Measurements from ENCODE around the gene NOXO1.

Gene NOXO1

DNA sequence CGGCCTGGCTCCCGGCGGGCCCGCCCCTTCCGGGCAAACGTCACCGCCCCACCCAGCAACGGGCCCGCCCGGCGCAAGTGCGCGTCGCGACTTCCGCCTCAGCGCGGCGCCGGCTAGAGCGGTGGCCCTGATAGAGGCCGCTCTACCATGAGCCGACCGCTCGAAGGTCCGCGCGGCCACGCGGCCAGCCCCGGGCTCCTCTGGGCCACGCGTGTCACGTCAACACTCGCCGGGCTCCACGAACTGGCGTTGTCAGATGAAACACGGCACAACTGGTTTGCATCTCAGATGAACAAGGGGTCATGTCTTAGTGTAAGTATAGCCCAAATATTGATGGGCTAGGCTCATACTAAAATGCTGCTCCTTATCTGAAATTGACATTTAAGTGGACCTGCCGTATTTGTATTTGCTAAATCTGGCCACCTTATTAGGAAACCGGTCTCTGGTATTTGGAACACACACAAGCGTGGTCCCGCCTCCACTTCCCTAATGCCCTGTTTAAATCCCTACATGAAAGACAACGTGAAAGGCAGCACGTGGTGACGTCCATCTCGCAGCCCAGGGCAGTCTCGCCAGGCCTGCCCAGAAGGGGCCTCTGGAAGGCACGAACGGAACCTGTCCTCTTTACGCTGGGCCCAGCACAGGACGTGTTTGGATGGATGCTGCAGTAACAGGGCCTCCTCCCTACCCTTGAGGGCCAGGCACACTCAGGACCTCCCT, 28.7 kb upstream of the NOXO1 start, which contains the start of gene ZNF598:
TSS of gene ZNF598 (minus strand) at position 31 of the 720 bp plus-strand sequence.
- peak; percentile 66 for DNase-seq

DNA sequence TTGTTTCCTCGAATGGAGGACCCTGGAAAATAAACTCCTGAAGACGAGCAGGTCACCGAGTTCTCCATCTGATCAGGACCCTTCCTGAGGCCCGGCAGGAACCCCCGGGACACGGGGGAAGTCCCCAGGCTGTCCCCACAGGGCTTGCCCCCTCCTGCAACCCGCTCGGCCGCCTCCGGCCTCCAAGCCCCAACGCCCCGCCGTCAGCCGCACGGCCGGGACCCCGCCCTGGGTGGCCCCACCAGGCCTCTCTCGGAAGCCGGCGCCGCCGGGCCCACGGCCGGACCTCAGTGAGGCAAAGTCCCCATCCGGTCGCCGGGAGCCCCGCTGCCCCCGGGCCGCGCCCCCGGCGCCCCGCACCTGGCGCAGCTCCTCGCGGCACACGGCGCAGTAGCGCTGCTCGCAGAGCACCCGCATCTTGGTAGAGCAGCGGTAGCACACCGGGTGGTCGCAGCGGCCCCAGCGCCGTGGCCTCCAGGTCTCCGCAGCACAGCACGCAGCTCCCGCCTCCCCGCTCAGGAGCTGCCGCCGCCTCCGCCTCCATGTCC, 28.0 kb upstream of the NOXO1 start:
- DNase-seq, result no peak

DNA sequence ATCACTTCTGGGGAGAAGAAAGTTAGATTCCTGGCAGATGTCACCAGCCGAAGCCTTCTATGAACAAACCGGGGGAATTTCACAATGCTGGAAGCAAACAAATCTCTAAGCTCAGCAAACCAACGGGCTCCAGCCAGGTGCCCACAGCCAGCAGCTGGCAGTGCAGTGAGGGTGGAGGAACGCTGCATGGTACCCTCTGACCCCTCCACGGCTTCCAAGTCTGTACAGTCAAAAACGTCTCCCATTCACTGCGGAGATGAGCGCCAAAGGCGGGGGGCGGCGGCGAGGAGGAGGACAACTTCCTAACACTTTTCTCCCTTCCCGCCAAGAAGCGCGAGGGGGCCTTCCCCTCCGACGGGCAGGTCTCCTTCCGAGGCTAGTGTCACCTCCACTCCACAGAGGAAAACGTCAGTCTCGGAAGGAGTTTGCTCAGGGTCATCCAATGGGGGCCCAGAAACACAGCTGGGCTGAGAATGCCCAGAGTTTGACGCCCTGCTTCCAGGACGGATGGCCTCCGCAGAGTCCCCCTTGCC, 27.4 kb upstream of the NOXO1 start:
- DNase-seq, result no peak

DNA sequence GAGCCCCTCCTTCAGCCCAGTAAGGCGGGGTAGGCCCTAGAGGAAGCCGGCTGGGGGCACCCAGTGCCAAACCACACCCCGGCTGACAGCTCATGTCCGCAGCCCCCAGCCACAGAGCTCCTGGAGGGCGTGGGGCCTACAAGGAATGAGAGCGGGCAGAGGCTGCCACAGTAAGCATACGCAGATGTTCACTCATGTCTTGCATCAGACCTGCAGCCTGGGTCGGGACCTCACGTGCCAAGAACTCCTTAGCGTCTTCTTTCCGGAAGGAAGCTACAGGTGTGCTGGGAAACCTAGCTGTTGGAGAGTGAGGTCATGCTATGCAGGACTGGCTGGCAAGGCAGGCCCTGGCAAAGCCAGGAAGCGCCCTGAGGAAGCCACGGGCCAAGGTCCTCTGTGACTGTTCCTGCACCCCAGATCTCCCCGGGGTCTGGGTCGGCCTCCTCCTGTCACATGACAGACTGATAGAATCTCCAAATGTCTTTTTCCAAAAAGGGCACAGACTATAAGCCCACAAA, 26.8 kb upstream of the NOXO1 start:
- DNase-seq, result no peak

DNA sequence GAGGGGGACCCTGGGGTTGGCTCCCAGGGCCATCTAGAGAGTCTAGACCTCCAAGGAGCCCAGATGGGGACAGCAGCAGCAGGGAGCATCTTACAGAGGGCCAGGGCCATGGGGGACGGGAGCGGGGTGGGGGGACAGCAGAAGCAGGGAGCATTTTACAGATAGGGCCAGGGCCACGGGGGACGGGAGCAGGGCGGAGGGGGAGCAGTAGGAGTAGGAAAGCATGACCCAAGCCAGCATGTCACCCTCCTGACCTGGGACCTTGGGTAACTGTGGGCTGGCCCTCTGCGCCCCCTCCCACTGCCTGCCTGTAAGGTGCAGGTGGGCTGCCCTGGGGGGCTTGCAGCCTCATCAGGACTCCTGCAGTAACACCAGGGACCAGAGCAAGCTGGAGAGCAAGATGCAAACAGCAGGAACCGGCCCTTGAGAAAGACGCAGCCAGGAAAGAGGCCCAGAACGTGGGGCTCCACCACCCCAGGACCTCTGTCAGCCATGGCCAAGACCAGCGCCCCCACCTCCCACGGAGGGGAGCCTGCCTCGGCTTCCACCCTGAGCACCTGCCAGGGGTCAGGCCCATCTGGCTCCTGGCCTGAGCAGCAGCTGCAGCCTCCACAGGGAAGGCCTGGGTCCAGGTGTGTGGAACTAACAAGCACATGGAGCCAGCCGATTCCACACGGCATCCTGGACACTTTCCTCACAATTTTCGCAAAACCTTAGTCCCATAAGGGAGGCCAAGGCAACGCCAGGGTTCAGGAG, 26.0 kb upstream of the NOXO1 start:
- no peak for DNase-seq

DNA sequence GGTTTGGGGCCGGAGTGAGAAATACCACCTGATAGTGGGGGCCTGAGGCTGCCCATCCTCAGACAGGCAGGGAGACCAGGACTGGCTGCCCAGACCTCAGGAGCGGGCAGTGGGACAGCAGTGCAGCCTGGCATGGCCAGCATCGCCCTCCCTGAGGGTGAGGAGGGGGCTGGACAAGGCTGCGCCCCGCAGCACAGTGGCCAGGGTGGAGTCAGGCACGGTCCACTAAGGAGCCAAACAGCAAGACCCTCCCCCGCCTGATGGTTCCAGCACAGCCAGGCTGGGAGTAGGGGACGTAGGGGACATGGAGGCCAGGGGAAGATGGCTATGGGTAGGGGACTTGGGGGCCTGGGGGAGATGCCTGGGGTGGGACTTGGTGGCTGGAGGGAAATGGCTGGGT, 25.0 kb upstream of the NOXO1 start:
- DNase-seq, result no peak

DNA sequence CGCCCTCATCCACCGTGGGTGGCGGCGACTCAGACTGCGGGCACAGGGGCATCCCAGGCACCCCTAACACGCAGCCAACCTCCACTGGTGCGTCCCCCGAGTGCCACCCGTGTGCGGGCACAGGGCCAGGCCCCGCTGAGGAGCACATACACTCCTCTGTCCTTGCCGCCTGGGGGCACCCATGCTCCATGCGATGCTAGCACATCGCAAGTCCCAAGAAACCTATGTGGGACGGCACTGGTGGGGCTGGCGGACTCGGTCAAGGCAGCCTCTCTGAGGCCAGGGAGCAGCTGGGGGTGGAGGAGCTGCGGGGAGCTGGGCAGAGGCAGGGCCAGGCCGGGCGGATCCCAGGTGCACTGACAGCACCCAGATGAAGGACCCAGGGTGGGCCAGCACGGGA, 24.4 kb upstream of the NOXO1 start:
- no peak for DNase-seq

DNA sequence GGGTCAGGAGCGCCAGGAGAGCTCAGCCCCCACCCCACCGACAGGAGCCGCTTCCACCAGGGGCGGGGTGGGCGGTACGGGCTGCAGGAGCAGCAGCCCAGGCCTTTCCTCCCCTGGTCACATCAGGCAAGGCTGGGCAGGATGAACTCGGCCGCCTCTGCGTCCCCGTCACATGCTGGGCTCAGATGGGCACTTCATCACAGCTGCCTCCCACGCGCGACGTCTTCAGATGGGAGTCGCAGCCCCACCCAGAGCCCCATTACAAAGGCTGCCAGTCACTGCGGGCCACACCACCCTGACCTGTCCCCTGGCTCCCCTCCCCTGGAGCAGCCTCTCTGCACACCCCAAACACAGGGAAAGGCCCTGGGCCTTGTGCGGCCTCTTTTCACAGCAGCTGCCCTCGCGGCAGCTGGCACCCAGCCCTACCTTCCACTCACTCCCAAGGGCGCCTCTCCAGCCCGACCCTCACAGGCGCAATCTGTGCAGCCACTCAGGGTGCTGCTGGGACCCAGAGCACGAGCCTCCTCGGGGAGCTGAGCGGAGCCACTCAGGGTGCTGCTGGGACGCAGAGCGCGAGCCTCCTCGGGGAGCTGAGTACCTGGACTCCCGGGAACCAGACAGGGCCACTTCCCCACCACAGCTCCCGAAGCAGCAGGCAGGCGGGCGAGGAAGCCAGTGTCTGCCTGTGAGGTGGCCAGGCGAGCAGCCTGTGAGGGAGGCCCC, 23.7 kb upstream of the NOXO1 start:
- DNase-seq, result no peak

DNA sequence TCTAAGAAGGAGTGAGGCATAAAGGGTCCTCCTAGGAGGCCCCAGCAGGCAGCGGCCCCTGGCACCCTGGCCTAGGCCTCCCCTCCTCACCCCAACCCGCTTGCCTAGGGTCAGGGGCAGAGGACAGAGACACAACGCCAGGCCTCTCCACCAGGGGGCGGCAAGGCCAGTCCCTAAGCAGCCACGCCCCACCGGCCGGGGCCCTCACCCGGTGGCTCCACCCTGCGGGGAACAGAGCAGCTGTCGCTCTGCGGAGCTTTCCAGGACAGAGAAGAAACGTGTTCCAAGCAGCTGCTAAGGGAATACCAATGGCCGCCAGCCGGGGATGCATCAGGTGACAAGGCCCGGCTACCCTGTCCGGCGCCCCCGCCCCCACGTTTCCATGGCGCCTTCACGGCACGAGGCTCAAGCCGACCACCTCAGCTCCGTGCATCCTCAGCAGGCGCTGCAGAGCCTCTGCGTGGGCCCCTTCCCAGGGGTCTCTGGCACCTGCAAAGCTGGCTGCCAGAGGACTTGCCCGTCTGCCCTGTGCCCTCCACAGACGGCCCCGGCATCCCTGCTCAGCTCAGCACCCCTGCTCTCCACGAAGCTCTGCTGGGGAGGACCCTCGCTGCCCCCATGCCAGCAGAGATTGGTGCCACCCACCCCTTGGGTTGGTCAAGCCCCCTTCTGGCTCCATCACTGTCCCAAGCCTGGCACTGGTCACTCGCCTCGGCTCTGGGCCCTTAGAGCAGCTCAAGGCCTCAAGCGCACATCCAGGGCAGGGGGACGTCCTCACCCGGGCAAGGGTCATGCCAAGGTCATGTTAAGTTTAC, 22.8 kb upstream of the NOXO1 start:
- DNase-seq, result peak; percentile 78

DNA sequence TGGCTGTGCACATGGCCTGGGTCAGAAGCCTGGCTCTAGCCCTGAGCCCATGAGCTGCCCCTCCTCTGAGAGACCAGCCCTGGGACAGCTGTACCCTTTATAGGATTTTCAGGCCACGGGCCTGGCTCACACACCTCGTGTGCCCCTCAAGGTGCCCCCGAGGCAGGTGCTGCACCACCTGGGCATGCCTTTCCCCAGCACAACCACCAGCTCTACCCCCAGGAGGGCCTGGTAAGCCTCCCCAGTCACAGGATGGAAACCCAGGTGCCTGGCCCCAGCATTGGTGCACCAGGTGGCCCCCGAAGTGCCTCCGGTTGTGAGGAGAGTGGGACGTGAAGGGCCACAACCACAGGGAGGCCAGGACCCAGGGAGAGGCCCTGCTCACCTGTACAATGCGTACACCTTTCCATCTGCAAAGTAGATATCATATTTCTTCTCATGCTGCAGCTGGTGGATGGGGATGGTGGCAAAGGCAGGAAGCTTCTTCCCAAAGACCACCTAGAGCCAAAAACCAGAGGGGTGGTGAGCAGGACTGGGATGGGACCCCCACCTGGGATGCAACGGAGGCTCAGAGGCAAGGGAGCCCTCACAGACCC, 22.1 kb upstream of the NOXO1 start:
- DNase-seq, result no peak

DNA sequence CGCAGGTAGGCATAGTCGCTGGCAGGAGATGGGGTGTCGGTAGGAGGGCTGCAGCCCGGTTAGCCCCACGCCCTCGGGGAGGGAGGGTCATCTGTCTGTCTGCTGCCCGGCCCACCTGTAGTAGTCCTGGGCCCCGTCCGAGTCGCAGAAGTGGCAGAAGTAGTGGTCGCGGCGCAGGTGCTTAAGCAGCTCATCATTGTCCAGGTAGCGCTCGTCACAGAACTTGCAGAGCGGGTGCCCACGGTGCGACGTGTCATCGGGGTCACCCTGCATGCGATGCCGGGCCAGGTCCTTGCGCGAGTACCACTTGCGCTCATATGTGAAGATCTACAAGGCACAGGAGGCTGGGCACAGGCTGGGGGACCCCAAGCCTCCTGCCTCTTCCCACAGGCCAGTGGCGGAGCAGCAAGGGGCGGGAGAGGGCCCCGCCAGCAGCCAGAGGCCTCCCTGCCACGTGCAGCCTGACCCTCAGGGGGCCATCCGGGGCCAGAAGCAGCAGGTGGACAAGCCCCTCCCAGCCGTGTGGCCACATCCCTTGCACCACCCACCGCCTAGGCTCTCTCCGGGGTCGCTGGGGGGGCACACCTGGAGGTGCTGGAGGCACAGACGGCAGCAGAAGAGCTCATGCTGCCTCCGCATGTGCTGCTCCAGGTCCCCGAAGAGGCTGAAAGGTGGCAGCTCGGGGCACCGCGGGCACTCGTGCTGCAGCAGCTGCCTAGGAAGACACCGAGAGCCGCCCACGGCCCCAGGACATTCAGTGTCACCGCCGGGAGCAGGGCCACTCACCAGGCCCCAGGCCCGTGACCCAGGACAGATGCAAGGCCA, 21.3 kb upstream of the NOXO1 start:
- no peak for DNase-seq

DNA sequence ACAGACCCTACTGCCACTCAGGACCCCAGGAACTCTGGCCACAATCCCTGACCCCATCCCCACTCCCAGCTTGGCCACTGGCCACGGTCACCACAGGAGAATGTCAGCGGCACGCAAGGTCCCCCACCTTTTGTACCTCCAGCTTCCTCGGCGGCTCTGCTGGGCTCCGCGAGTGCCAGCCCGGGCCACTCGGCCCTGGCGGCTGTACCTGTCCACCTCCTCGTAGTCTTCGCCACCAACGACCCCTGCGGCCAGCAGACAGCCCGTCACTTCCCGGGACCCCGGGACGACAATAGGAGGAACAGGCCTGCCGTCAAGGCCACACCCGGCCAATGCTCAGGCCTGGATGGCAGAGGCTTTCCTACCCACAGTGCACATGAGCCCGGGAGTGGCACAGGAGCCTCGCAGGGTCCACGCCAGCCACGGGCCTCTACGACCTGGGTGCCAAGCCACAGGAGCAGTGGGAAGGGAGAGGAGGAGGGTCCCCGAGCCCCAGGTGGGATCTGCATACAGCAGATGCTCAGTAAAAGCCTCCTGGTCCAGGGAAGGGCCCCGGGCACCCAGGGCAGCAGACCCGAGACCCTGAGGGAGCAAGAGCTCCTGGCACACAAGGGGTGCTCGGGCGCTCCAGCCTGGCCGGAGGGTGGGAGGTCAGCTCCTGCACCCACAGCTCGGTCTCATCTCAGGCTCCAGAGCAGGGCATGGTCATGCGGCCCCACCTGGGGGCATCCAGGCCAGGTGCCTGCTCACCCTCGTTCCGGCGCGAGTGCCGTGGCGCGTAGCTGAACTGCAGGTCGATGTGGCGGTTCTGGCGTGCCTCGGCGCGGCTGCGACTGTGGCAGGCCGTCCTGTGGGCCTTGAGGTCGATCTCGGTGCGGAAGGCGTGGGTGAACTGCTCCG, 20.4 kb upstream of the NOXO1 start:
- no peak for DNase-seq

DNA sequence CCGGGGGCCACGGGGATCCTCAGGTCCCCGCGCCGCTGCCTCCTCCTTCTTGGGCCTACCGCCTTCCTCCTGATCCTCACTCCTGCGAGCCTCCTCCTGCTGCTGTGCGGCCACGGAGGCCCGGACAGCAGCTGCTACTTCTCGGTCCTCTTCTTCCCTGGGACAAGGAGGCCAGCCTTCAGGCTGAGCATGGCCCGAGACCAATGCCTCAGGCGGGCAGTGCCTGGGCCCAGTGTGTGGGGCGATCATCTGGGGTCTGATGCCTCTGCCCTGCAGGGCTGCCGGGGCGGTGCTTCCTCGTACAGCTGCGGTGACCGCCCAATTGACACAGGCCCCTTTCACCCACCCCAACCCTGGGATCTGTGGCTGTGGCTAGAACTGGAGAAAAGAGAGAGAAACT, 19.8 kb upstream of the NOXO1 start:
- DNase-seq, result no peak

DNA sequence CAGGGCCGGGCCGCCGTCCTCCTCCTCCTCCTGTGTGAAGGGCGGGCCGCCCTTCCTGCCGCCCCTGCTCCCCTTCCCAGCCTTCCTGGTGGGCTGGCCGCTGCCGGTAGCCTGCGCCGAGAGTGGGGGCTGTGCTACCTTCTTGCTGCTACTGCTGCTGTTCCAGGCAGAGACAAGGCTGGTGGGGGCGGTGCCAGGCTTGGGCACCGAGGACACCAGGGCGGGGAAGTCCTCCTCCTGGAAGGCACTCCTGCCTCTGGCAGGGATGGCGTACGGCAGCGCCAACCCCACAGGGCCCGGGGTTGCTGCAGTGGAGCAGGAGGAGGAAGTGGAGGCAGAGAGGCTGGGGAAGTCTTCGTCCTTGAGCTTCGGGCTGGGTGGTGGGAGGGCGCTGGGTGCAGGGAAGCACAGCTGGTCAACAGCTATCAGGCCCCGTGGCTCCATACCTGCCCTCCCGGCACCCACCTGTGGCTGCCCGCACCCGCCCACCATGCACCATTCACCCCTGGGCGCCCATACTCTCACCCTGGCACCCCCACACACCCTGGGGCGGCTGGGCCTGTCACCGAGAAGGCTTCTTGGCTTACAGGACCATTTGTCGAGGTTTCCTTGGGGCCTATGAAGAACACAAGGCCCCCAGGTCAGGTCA, 18.7 kb upstream of the NOXO1 start:
- DNase-seq, result no peak

DNA sequence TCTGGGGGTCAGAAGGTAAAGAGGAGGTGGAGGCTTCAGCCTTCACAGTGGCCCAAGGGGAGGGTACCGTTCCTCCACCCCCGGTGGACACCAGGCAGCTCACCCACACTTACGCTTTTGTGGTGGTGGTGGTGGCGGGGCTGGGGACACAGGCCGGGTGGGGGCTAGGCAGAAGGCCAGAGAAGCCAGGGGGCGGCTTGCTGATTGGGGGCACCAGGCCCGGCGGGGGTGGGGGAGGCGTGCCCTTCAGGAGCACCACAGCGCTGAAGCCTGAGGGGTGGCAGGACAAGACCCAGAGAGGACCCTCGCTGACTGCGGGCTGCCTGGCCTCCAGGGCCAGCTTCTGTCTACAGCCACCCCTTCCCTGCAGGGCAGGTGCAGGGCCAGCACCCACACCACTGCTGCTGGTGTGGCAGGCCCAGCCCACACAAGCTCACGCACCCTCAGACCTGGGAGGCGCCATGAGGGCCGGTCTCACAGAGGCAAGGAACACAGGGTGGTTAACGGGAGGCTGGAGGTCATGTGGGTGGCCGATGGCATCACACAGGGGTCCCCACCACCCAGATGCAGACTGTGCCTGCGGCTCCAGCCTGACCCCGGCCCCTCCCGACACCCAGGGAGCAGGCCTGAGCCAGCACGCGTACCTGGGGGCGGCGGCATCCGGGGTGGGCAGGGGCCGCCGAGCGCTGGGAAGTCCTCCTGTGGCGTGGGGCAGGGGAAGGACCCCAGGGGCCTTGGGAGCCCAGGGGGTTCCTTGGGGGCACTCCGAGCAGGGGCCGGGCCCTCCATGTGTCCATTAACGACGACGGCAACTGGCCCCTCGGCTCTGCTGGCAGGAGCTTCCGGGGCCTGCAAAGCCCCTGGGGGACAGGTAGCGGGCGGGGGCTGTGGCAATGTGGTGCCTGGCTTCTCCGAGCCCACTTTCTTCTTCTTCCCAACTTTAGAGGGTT, 17.9 kb upstream of the NOXO1 start:
- DNase-seq, result no peak

DNA sequence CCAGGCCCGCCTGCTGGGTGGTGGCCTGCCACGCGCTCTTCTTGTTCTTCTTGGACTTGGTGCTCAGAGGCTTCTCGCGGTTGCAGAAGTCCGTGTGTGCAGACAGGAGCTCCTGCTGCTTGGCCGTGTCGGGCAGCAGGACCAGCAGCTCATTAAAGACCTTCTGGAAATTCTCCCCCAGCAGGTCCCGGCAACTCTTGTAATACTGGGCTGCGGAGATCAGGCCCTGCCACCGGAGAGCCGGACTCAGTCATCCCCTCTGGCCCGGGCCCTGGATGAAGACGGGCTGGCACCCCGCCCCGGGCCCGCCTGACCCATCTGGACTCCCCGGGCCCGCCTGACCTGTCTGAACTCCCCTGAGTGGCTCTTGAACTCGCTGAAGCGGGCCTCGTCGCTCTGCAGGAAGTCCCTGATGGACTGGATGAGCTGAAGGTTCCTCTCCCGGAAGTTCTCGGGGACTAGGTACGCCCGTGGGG, 17.1 kb upstream of the NOXO1 start:
- no peak for DNase-seq

DNA sequence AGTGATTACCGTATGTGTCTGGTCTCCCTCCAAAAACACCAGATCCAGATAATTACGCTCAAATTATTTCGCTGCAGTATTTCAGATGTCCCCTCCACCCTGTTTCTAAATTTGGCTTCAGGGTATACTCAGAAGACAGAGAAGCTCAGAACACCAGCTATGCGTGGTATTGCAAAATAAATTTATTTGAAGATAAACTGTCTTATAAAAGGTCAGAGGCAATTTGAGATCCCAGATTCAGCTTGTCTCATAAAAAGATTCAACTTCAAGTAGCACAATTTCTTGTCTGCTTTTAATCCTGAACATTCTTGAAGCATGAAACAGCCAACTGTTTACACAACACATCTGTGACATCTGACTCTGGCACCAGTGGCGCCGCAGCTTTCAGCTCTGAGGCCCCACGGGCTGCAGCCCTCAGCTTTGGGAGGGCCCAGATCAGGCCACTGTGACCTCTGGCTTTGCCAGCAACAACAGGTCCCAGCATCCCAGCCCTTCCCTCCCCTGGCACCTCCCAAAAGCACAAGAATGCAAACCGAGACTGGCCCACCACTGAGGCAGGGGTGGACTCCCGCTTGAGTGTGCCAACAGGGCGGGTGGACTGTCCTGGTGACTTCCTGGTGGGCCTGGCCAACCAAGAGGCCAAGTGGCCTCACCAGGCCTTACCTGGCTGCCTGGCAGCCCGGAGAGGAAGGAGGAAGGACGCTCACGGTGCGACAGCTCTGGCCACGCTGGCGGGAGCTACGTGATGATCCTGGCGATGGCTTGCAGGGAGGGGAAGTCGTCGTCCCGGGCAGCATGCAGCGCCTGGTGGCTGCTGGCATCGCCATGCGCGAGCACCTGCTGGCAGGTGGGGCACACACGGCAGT, 16.5 kb upstream of the NOXO1 start:
- no peak for DNase-seq
